AG10803 (cell line): Measurements from ENCODE around the gene BARHL1.

ENCODE experiments used
- DNase-seq: peaks from one replicate; pipeline ENCODE4 v3.0.0; 2010; ENCODE audit warnings: low read depth
- H3K4me3 ChIP-seq: 2 replicates; pipeline ENCODE4 v1.5.1; 2011; ENCODE audit warnings: mild to moderate bottlenecking, low read length, control low read depth
- CTCF ChIP-seq: conservative IDR thresholded peaks from 2 replicates; pipeline ENCODE4 v1.5.1; 2011; ENCODE audit warnings: mild to moderate bottlenecking, low read length, control low read depth, inconsistent platforms

BARHL1 gene

GRCh38 chr9:132582786-132583583, 579 bp downstream of the BARHL1 start:
- no peak overlapping the region for H3K4me3 ChIP-seq
- no peak for TF ChIP-seq CTCF
- no peak for DNase-seq

GRCh38 chr9:132583584-132584304, 1.3 kb downstream of the BARHL1 start:
- no peak for TF ChIP-seq CTCF
- DNase-seq: no peak
- no peak overlapping the region for H3K4me3 ChIP-seq

GRCh38 chr9:132584601-132585560, 2.5 kb downstream of the BARHL1 start:
- H3K4me3 ChIP-seq: no peak overlapping the region
- DNase-seq: peak; percentile 12
- no peak for TF ChIP-seq CTCF

- TF ChIP-seq CTCF: no peak
- H3K4me3 ChIP-seq: no peak overlapping the region
- no peak for DNase-seq
These were observed 3.8 kb downstream of the BARHL1 start for GRCh38 chr9:132585954-132586829.

- no peak for TF ChIP-seq CTCF
- no peak overlapping the region for H3K4me3 ChIP-seq
- DNase-seq: no peak
These were observed 4.6 kb downstream of the BARHL1 start for GRCh38 chr9:132586830-132587591.

GRCh38 chr9:132587592-132587955, 5.2 kb downstream of the BARHL1 start:
- no peak for DNase-seq
- no peak overlapping the region for H3K4me3 ChIP-seq
- TF ChIP-seq CTCF: no peak
